ENCODE results near the gene PRRC2C.

DNA sequence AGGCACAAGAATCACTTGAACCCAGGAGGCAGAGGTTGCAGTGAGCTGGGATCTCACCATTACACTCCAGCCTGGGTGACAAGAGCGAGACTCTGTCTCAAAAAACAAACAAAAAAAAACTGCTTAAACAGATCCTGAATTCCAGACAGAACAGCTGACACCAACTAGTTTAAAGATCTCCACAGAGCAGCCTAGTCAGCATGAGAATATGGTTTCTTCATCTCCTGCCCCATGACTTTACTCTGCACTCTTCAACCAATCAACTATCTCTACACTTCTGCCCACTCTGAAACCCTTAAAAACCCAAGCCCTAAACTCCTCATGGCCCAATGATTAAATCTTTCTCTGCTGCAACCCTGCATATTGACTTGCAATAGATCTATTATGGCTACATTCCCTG lies 7.5 kb upstream of the PRRC2C start:
- TF ChIP-seq CTCF (IDR thresholded peaks at IDR 0.05) (no peak), POLR2A (IDR thresholded peaks at IDR 0.05) (no peak)

Data from thyroid gland (tissue), 4 donors.